NCI-H446 treated with DMSO at 0.1 percent for 48 hours (cell line): Measurements from ENCODE around the gene AGAP9.
"Not testable (repeated sequence)": the region's sequence is repeated elsewhere in the genome, so short reads cannot be mapped to it uniquely, and the experiment has no call there.

Experiments used
- DNase-seq: peaks from one replicate; lab custom pipeline; 2025; lab: John Stamatoyannopoulos, UW

Gene AGAP9

DNA sequence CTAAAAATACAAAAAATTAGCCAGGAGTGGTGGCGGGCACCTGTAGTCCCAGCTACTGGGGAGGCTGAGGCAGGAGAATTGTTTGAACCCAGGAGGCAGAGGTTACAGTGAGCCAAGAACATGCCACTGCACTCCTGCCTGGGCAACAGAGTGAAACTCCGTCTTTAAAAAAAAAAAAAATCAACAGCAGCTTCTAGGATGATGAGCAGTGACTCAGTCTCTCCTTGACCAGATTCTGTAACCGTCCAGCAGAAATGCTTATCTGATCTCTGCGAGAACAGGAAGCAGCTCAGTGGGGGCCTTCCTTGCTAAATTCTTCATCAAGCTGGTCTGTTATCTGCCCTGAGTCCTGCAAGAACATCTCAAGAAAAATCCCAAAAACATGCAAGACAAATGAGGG is 37.5 kb downstream of the AGAP9 start:
- not testable (repeated sequence) for DNase-seq

- not testable (repeated sequence) for DNase-seq
These were observed 38.7 kb downstream of the AGAP9 start for GRCh38 chr10:47484786-47485185.

GRCh38 chr10:47483923-47484322 is 39.5 kb downstream of the AGAP9 start, which contains the start of gene ANXA8:
Gene ANXA8 (minus strand): TSS chr10:47484115. CDS start chr10:47483933, 182 bp downstream.
- DNase-seq: not testable (repeated sequence)

DNA sequence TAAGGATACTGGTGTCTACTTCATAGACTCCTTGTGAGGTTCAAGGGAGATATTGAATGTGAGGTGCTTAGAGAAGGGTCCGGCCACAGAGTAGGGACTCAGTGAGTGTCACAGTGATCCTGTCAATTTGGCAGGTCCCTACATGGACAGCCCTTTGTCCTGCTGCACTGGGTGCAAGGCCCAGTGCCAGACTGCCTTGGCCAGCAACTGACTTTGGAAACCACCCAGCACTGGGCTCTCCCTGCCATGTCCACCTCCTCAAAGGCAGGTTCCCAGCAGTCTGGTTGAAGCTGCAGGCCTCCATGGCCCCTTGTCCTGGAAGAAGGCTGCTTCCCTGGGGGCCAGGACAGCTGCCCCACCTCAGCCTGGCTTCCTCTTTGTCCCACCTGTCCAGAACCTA is 41.1 kb downstream of the AGAP9 start:
- not testable (repeated sequence) for DNase-seq

DNA sequence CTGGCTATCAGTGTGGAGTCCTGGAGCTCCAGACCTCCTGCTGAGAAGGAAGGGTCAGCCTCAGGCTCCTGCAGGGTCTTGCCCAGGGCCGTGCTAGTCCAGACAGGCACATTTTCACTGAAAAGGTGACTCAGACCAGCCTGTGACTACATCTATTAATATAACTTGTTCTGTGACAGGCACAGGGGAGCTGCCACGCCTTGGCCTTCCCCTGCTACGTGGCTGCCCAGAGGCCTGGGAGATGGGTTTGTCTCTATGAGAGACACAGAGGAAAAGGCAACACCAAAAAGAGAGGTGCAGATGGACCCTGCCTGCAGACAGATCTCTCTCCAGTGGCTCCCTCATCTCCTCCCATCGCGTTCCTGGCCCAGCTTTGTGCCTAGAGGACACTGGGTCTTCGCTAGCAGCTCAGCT is 41.7 kb downstream of the AGAP9 start:
- DNase-seq: not testable (repeated sequence)

GRCh38 chr10:47481182-47481766 is 42.2 kb downstream of the AGAP9 start:
- DNase-seq: not testable (repeated sequence)

GRCh38 chr10:47480133-47480532 is 43.3 kb downstream of the AGAP9 start:
- not testable (repeated sequence) for DNase-seq

- not testable (repeated sequence) for DNase-seq
These were observed 45.3 kb downstream of the AGAP9 start for GRCh38 chr10:47478114-47478513.

DNA sequence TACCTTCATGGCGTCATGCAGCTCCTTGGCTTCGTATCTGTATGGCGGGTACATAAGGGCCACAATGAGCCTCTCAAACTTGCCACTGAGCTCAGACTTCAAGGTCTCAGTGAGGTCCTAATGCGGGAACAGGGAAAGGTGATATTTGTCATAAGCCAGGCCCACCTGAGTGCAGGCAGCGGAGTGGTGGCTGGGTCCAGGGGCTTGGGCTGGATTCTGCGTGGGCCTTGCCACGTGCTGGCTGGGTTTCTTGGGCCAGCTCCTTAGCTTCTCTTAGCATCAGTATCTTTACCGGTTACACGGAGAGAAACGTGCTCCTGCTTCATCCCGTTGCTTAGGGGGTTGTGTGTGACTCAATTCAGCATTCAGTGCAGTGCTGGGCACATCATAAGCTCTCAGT is 46.4 kb downstream of the AGAP9 start:
- DNase-seq: not testable (repeated sequence)

GRCh38 chr10:47475101-47475500 is 48.3 kb downstream of the AGAP9 start:
- DNase-seq: not testable (repeated sequence)

GRCh38 chr10:47473516-47473915 is 49.9 kb downstream of the AGAP9 start:
- not testable (repeated sequence) for DNase-seq

DNA sequence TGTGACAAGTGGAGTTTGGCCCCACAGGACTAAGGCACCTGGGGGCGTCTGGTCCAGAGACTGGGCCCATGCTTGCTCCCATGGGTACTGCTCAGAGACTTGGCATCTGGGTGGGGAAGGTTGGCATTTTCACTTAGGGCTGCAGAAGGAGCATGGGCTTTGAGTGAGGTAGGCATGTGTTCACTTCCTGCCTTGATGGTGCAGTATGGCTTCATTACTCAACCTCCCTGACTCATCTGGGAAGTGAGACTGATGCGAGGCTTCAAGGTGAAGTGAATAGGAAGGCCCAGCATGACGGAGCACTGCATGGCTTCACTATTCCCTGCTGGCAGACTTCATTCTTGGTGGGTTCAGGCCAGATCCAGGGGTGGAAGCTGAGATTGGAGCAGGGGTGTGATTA is 50.8 kb downstream of the AGAP9 start:
- not testable (repeated sequence) for DNase-seq

DNA sequence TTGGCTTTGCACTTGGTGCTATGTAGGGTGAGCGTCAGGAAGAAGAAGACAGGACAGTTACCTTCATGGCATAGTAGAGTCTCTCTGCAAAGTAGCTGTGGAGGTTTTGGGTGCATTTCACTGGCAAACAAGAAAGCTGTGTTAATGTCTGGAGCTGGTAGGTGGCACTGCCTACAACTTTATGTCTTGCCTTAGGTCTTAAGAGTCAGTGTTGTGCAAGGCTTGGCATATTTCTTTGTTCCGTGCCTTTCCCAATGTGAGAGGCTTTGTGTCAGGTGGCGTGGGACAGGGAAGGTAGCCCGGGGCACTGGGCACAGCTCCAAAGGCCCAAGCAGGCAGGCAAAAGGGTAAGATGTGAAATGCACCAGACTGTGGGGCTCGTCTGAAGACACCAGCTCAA is 51.4 kb downstream of the AGAP9 start:
- not testable (repeated sequence) for DNase-seq

- not testable (repeated sequence) for DNase-seq
These were observed 54.5 kb downstream of the AGAP9 start for GRCh38 chr10:47468731-47469528.

- DNase-seq: not testable (repeated sequence)
These were observed 55.5 kb downstream of the AGAP9 start for GRCh38 chr10:47467957-47468356.

DNA sequence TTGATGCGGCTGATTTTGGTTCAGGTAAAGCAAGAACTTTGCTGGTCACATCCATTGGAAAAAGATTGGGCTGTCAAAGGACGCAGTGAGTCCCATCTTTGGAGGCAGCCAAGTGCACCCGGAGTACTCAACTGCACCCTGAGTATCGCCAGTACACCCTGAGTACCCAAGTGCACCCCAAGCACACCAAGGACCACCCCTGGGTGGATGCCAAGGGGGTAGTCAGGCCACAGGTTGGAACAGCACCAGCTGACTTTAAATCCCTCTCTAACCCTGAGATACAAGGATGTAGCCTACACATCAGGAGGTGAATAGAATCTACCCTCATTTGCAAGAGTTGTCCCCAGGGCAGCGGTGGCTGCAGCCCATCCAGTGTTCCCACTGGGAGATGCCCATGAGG is 56.0 kb downstream of the AGAP9 start:
- not testable (repeated sequence) for DNase-seq

GRCh38 chr10:47465216-47465917 is 58.1 kb downstream of the AGAP9 start:
- DNase-seq: not testable (repeated sequence)

DNA sequence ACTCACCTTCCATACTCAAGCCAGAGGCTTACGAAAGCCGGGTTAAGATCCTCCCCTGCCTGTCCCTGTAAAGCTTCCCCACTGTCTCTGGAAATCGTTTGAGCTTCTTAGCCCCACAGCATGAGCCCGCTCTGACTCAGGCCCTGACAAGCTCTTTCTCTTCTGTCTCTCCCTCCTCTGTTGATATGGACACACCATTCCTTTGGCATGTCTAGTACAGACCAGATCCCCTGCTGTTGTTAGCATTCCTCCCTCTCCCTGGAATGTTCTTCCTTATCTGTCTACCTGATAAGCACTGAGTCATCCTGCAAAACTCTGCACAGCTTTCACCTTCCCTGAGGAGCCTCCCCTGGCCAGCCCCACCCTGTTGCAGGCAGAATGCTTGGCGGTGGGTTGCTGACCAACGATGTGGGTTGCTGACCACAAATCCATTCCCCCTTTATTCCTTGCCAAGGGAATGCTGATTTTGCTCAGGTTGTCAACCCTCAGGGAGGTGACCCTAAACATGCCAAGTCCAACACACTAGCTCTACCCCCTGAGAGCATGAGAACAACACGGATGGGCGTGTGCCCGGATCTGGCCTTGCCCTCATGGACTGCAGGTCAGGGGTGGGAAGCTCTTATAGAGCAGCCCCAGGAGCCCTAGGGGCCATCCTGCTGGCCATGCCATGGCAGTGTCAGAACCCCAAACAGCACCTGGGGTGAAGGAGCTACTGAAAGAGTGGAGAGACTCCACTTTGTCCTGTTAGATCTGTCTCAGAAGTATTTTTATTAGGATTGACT is 60.7 kb downstream of the AGAP9 start:
- not testable (repeated sequence) for DNase-seq

DNA sequence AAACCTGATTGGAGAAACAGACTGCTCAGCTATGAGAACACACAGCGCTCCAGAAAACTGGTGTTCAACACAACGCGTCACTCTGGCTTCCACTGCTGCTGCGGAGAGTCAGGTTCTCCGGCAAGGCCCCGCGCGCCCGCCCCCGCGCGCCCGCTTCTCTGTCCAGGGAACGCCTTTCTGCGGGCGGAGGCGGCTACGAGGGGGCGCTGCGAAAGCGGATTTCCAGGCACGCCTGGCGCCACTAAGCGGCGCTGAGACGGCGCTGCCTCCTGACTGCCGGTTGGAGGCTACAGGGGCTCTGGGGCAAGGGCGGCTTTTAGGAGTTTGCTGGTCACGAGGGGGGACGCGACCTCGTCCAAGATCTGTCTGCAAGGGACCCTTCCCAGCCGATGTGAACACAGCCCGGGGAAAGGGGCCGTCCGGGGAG is 62.2 kb downstream of the AGAP9 start:
- not testable (repeated sequence) for DNase-seq

DNA sequence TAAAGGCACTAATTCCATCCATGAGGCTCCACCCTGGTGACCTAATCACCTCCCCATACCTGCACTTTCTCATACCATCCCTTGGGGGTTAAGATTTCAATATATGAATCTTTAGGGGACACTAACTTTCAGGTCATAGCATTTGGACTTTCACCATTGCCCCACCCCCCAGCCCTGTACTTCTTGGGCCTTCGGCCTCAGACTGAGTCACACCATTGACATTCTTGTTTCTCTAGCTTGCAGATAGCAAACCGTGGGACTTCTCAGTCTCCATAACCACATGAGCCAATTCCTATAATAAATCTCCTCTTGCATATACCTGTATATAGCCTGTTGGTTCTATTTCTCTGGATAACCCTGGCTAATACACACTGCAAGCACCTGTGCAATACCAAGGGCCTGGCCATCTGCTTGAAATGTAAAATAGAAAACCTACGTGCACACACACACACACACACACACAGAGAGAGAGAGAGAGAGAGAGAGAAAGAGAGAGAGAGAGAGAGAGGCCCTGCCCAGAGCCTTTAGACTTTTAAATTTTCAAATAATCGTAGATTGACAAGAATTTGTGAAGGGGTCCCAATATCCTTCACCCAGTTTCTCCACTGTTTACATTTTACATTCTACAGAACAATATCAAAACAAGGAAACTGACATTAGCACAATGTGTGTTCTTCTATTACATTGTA is 64.8 kb downstream of the AGAP9 start:
- no peak for DNase-seq

DNA sequence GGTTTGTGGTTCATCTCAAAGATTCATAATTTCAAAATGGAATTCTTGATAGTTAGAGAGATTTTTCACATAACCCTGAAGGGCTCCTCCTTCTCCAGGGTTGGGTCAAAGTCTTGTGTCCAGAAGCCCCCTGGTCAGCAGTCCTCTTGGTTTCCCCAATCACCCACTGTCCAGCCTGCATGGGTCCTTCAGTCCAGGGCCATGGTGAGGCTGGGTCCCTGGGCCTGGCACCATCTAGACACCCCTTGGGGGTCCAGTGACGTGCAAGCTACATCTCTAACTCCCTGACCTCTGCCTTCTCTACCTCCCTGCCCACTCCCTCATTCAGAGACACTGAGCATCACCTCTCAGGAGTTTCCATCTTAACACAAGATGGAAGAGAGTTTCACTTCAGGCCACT is 65.6 kb downstream of the AGAP9 start:
- no peak for DNase-seq
